ENCODE data around the gene NRCAM. TPM values are rescaled to one million over a fixed set of nuclear protein-coding genes. Genes with fewer than 3 reads are reported as not detected.
A peak's percentile ranks its signal among the peaks of the same experiment; 100 is the strongest.

Gene NRCAM
- polyA plus RNA-seq, 3 donors from 2014 or later: not detected

DNA sequence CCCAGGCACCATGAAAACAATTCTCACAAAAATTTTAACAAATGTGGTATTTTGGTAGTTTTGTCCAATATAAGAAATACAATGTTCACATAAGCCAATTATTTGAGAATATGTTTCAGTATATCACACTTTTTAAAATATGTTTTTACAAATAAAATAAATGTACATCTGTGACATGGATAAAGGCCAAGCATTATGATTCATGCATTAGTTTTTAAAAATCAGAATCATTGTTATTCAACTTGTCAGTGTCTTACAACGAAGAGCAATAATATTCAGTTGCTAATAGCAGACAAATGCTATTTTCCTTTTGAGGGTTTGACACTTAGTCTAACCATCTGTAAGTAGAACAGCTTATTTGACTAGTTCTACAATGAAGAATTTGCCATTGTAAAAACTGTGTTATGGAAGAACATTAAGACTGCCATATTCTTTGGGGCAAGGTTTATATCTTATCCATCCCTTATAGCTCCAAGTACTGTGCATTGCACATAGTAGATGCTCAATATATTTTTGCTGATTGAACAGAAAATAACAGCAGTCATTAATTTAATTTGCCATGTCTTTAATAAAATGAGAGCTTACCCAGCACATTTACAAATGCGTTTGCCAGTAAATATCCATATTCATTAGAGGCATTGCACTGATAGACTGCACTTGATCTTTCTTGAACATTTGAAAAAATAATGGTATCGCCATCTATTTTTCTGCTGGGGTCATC is 258.7 kb downstream of the NRCAM start:
- Mint-ChIP-seq H3K27ac (no peak overlapping the region), H3K9me3 (no peaks in the 10 kb centered on the region), H3K27me3 (ENCODE audit: low read depth in 3 of 3) (no peaks in the 10 kb centered on the region), H3K36me3 (no peaks in the 10 kb centered on the region), H3K4me1 (no peaks in the 10 kb centered on the region), H3K4me3 (no peak overlapping the region)
- no peak for DNase-seq

DNA sequence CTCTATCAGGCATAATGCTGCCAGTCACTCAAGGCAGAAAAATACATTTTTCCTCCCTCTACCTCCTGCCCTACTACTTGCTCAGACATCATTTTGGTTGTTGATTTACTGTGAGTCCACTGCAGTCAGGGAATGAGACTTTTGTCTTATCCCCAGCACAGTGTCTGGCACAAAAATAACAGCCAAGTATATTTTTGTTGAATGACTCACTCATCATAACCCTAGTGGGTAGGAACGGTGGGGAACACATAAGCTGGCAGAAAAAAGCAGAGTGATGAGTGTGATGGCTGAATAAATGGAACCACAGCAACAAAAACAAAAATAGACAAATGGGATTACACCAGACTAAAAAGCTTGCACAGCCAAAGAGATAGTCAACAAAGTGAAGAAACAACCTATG is 260.2 kb downstream of the NRCAM start:
- H3K27me3 Mint-ChIP-seq (ENCODE audit: low read depth in 3 of 3): no peaks in the 10 kb centered on the region
- no peaks in the 10 kb centered on the region for H3K4me1 Mint-ChIP-seq
- H3K36me3 Mint-ChIP-seq: no peaks in the 10 kb centered on the region

DNA sequence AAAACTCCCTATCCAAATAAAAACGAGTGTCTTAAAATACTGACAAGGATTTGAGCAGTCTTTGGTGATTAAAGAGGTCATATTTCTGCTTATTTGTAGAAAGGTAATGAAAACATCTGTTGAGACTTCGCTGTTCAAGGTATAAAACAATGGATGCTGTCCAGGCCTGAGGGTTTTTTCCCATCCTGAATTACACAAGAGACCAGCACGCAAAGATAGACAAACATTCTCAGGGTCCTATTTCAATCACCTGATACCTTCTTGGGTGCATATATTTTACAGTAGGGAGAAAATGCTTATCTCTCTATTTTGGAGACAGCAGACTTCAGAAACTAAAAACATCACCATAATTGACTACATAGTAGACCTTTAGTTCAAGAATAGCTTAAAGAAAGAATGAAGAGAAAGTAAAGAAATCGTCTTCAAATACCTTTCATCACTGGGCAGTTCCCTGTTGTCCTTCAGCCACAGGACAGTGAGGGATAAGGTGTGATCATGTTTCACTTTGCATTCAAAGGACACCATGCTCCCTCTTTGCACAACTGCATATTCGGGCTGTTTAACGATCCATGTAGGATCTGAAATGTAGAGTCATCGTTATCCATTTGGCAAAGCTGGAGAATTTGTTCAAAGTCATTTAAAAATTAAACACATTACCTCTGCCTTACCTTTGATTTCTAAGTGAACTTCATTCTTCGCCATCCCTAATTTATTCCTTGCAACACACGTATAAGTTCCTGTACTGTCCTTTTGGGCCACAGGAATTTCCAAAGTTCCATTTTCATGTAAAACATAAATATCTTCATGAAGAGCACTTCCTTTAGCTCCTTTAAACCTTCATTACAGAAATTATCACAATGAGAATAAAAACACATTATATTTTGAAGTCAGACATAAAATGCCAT is 262.4 kb downstream of the NRCAM start:
- DNase-seq: no peak
- Mint-ChIP-seq H3K27ac (no peak overlapping the region), H3K36me3 (no peaks in the 10 kb centered on the region), H3K27me3 (ENCODE audit: low read depth in 3 of 3) (no peaks in the 10 kb centered on the region), H3K4me1 (no peaks in the 10 kb centered on the region), H3K4me3 (no peak overlapping the region), H3K9me3 (peaks cover 0 to under 1% (median 0%) of the 10 kb centered on the region in 6 donors)

More for the DNA sequence above, 260.2 kb downstream of the NRCAM start:
- H3K4me3 Mint-ChIP-seq: no peak overlapping the region
- no peak for DNase-seq
- no peaks in the 10 kb centered on the region for H3K9me3 Mint-ChIP-seq
- H3K27ac Mint-ChIP-seq: no peak overlapping the region

DNA sequence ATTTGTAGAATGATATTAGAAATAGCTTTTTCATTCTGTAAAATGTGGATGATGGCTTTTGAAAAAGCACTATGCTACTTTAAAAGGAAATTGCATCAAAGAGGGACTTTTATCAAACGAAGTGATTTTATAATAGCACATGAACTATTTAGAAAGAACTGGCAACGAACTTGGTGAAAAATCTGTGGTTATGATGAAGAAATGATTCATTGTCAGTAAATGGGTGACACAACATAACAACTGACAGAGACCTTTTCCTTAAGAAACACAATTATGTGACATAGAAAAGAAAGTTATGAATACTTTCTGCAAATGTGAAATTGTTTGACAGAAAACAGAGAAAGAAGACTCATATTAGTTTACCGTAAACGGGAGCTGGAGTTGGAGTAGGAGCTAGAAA is 265.3 kb downstream of the NRCAM start:
- DNase-seq: no peak
- Mint-ChIP-seq H3K4me3 (no peak overlapping the region), H3K27ac (no peak overlapping the region), H3K27me3 (ENCODE audit: low read depth in 3 of 3) (no peaks in the 10 kb centered on the region), H3K9me3 (peaks cover 0 to 6% (median 0%) of the 10 kb centered on the region in 6 donors), H3K4me1 (no peaks in the 10 kb centered on the region), H3K36me3 (no peaks in the 10 kb centered on the region)

DNA sequence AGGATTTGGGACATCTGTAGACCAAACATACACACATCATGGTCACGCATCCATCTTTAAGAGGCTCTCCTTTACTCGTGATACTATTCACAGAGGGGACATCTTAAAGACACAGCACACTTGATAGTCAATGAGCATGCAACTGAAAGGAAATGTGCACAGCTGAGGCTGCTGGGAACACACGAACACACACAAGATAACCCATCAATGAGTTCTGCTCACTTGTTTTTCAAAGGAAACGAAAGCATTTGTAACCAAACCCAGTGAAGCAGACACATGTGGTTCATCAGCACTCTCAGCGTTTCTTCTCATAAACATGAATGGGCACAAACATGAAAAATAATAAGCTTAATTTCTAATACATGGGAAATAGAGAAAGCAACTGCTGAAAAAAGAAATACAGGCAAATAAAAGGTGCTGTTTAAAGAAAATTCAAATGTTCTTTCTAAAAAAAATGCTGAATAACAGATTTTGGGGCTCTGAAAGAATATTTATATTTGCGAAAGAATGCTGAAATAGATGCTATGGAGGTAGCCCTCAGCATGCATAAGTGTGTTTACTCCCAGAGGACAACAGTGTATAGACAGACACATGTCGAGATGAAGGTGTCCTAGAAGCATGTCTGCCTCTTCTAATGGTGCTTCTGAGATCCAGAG is 266.4 kb downstream of the NRCAM start:
- peaks cover 0 to 3% (median 2%) of the 10 kb centered on the region in 3 donors for H3K27me3 Mint-ChIP-seq (ENCODE audit: low read depth in 3 of 3)
- no peak for DNase-seq
- peaks cover 0 to 6% (median 0%) of the 10 kb centered on the region in 6 donors for H3K9me3 Mint-ChIP-seq
- no peaks in the 10 kb centered on the region for H3K36me3 Mint-ChIP-seq
- H3K4me3 Mint-ChIP-seq: no peak overlapping the region
- no peak overlapping the region for H3K27ac Mint-ChIP-seq
- H3K4me1 Mint-ChIP-seq: no peaks in the 10 kb centered on the region

DNA sequence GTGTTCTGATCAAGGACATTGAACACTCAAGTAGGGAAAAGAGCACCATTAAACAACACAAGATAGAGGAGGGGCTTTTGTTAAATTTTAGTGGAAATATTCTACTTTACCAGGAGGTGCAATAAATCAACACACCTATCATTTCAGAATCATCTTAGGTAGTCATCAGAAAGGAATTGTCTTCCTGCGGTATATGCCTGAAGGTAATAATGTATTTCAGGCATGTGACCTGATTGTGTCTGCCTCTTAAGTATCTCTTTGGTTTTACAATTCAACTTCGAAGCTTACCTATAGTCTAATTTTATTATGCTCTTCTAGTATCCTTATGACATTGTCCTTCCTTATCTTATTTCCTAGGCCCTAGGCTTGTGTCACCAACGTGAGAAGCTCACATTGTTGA is 267.5 kb downstream of the NRCAM start:
- no peaks in the 10 kb centered on the region for H3K4me1 Mint-ChIP-seq
- no peak overlapping the region for H3K4me3 Mint-ChIP-seq
- no peak for DNase-seq
- peaks cover 0 to 6% (median 2%) of the 10 kb centered on the region in 3 donors for H3K27me3 Mint-ChIP-seq (ENCODE audit: low read depth in 3 of 3)
- no peak overlapping the region for H3K27ac Mint-ChIP-seq
- H3K36me3 Mint-ChIP-seq: no peaks in the 10 kb centered on the region
- H3K9me3 Mint-ChIP-seq: peaks cover 0 to 6% (median 0%) of the 10 kb centered on the region in 6 donors

DNA sequence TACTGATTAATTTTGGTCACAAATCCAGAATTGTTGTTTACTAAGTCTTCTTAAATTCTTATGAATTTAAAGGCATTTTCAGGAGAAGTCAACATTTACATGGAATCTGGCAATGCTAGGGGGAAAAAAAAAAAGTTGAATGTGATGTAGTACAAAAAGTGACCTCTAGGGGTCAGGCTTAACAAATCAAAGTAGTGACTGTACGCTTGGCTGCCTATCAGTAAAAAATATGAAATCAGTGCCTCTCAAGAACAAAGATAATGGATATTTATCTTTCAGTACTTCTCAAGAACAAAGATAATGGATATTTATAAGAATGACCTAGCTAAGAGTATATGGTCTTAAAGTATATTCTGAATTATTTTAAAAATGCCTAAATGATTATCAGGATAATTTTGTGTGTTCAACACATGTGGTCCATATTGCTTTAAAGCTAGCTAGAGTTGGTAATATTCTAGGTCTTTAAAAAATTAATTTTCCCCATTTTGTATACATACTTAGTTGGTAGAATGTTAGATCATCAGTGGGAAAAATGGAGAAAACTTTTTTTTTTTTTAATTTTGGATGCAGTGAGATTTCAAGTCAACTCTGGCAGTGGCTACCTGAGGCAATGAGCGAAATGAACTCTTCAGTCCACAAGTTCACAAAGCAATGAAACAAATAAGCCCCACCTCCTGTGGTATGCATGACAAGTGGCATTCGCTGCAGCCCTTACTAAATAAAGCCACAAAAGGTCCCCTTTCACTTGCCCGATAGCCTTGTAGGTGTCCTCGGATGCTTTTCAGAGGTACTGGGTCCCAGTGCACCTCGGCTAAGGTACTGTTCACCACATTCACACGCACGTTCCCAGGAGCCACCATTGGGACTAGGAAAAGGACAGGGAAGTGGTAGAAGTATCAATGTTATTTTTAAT is 274.9 kb downstream of the NRCAM start:
- H3K27me3 Mint-ChIP-seq (ENCODE audit: low read depth in 3 of 3): peaks cover 2 to 8% (median 3%) of the 10 kb centered on the region in 3 donors
- no peak overlapping the region for H3K4me3 Mint-ChIP-seq
- no peaks in the 10 kb centered on the region for H3K9me3 Mint-ChIP-seq
- peak; percentile 8 to 23 (median 19) for DNase-seq
- no peaks in the 10 kb centered on the region for H3K36me3 Mint-ChIP-seq
- no peaks in the 10 kb centered on the region for H3K4me1 Mint-ChIP-seq
- H3K27ac Mint-ChIP-seq: no peak overlapping the region

DNA sequence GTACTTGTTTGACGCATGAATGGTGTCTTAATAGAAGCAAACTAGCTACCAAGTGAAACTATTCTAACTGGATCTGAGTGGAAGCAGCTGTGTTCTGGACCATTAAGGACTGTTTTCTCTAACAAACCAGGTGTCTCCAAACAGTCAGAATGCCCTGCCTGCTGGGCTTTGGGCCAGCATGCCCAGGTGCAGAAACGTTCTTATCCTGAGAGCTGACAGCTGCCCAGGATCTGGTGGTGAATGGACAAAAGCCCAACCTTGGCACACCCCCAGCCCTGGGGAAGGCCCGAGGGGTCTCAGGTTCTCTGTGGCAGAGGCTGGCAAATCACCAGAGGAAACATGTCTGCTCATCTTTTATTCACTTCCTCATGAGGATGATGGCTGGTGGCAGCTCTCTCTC is 277.8 kb downstream of the NRCAM start:
- Mint-ChIP-seq H3K27me3 (ENCODE audit: low read depth in 3 of 3) (peaks cover 0 to 3% (median 2%) of the 10 kb centered on the region in 3 donors), H3K4me1 (no peaks in the 10 kb centered on the region), H3K4me3 (no peak overlapping the region), H3K27ac (no peak overlapping the region), H3K9me3 (no peaks in the 10 kb centered on the region), H3K36me3 (no peaks in the 10 kb centered on the region)
- DNase-seq: no peak

DNA sequence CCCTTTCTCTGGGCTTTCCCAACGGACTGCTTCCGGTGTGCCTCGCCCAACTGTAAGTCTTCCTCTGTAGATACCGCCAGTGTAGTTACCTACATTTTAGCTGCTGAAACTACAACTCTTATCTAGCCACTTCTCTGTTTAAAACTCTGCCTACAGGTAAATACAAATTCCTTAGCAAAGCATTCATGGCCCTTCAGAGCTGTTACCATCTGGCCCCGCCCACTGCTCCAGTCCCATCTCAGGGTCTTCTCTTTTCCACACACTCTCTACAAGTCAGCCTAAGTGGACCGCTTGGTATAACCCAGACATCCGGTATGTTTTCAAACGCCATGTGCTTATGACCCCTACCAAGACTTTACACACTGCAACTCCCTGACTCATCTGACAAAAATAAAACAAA is 285.1 kb downstream of the NRCAM start:
- H3K27me3 Mint-ChIP-seq (ENCODE audit: low read depth in 3 of 3): no peaks in the 10 kb centered on the region

DNA sequence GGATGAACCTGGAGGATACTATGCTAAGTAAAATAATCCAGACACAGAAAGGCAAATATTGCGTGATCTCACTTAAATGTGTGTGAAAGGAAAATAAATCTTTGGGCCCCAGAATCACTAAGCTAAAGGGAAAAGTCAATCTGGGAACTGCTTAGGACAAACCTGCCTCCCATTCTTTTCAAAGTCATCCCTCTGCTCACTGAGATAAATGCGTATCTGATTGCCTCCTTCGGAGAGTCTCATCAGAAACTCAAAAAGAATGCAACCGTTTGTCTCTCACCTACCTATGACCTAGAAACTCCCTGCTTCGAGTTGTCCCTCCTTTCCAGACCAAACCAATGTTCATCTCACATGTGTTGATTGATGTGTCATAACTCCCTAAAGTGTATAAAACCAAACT is 286.0 kb downstream of the NRCAM start:
- H3K36me3 Mint-ChIP-seq: no peaks in the 10 kb centered on the region
- no peak for DNase-seq
- no peaks in the 10 kb centered on the region for H3K9me3 Mint-ChIP-seq
- H3K27ac Mint-ChIP-seq: no peak overlapping the region
- no peaks in the 10 kb centered on the region for H3K27me3 Mint-ChIP-seq (ENCODE audit: low read depth in 3 of 3)
- H3K4me3 Mint-ChIP-seq: no peak overlapping the region
- no peaks in the 10 kb centered on the region for H3K4me1 Mint-ChIP-seq

More for the DNA sequence above, 285.1 kb downstream of the NRCAM start:
- Mint-ChIP-seq H3K4me3 (no peak overlapping the region), H3K4me1 (no peaks in the 10 kb centered on the region), H3K9me3 (no peaks in the 10 kb centered on the region), H3K36me3 (no peaks in the 10 kb centered on the region), H3K27ac (no peak overlapping the region)
- no peak for DNase-seq

DNA sequence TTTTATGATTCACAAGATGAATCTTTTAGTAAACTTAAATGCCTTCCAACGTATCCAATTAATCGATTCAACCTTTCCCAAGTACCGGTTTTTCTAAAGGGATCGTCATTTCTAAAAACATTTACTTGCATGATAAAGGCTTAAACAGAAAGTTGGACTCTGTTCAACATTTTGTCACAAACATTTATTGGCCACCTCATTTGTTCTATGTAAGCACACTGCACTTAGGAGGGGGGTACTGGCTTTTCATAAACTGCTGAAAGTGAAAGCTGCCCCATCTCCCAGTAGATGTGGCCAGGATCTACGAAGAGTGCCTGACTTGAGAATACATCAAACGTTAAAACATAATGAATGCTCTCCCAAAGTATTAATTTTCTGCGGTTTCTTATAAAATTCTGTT is 288.8 kb downstream of the NRCAM start:
- Mint-ChIP-seq H3K36me3 (no peaks in the 10 kb centered on the region), H3K4me1 (no peaks in the 10 kb centered on the region), H3K4me3 (no peak overlapping the region), H3K9me3 (no peaks in the 10 kb centered on the region), H3K27ac (no peak overlapping the region), H3K27me3 (ENCODE audit: low read depth in 3 of 3) (no peaks in the 10 kb centered on the region)
- DNase-seq: no peak

DNA sequence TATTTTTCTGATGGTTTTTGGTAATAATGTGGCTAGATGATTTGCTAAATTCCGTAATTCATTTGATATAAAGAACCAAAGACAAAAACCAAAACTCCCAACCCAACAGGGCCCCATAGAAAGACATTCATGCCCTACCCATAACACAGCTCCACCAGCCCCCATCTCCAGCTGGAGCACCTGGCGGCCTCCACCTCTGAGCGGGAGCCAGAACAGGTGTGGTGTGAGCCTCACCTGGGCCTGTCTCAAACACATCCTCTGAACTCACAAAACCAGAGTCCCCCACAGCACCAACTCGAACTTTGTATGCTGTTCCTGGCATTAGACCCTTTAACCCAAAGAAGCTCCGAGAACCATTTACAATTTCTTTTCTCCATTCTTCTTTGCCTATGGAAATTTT is 289.5 kb downstream of the NRCAM start:
- Mint-ChIP-seq H3K9me3 (no peaks in the 10 kb centered on the region), H3K36me3 (no peaks in the 10 kb centered on the region), H3K4me1 (no peaks in the 10 kb centered on the region), H3K27ac (no peak overlapping the region), H3K27me3 (ENCODE audit: low read depth in 3 of 3) (peaks cover 0 to 2% (median 0%) of the 10 kb centered on the region in 3 donors), H3K4me3 (no peak overlapping the region)
- DNase-seq: no peak

DNA sequence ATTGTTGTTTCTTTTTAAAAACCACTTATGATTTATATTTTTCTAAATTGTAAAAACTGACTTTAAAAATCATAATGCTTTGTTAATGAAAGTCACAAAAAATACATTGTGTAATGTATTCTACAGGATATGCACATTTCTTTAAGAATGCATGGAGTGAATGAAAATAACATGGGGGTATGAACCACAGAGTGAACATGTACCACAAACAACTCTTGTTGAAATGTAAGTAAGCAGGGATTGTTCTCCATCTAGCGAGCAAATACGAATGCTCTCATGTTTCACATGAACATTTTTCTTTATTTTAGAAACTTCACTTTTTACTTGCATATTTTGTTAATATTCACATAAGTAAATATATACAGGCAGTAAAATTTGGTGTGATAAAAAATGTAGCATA is 290.5 kb downstream of the NRCAM start:
- H3K9me3 Mint-ChIP-seq: no peaks in the 10 kb centered on the region
- H3K4me1 Mint-ChIP-seq: no peaks in the 10 kb centered on the region
- no peak overlapping the region for H3K4me3 Mint-ChIP-seq
- H3K27ac Mint-ChIP-seq: no peak overlapping the region
- peaks cover 0 to 6% (median 3%) of the 10 kb centered on the region in 3 donors for H3K27me3 Mint-ChIP-seq (ENCODE audit: low read depth in 3 of 3)
- H3K36me3 Mint-ChIP-seq: no peaks in the 10 kb centered on the region
- DNase-seq: no peak
